HepG2 (cell line): ENCODE measurements around the gene ATXN1L. TPM values are rescaled to one million over a fixed set of nuclear protein-coding genes. Genes with fewer than 3 reads are reported as not detected.

ENCODE experiments used
- ATAC-seq: fragments of 200-7000 bp; cut with Tn5 transposase; 3 replicates; pipeline ENCODE4 v1.9.1; 2020; ENCODE audit warnings: mild to moderate bottlenecking, moderate library complexity
- BruUV-seq: library from RNA; stranded (reverse); fragments of 400-500 nt; replicated peaks from 2 replicates; lab custom pipeline; 2021; lab: Mats Ljungman, UMichigan
- CTCF ChIA-PET: fragments of 300-600 bp; formaldehyde crosslinking; extraction: SDS; loops from one replicate; lab custom pipeline; 2021; ENCODE audit warnings: low total read pairs, inconsistent platforms, low intra/inter-chr PET ratio; lab: Yijun Ruan, JAX
- POLR2A ChIA-PET: fragments of 350-600 bp; sonication (Branson Sonifier 250); formaldehyde crosslinking; loops from one replicate; lab custom pipeline; 2020; ENCODE audit warnings: antibody characterized with exemption, inconsistent platforms; lab: Yijun Ruan, JAX
- DNase-seq: peaks from one replicate; pipeline ENCODE4 v3.0.0-alpha.2; 2015; ENCODE audit warnings: low spot score
- FAIRE-seq: peaks from 3 replicates; lab custom pipeline; 2011; peaks lifted over from hg19 to GRCh38; lab: Jason Lieb, UNC
- H2AFZ ChIP-seq: one replicate; pipeline ENCODE4 v1.6.1; 2011; ENCODE audit warnings: low read length, inconsistent platforms
- H3K27ac ChIP-seq: fragments of 300-600 bp; 3 replicates; pipeline ENCODE4 v1.8.0; 2011; ENCODE audit warnings: mixed run types, mild to moderate bottlenecking, mixed read lengths, low read length, inconsistent platforms; ENCODE audit not compliant: insufficient read depth; ENCODE audit errors: extremely low read length
- H3K27me3 ChIP-seq, 2 experiments: fragments of 200-600 bp in 1 of 2; 2 replicates in 1 of 2; 3 replicates in 1 of 2; pipeline versions ENCODE4 v1.6.0 to v1.8.0; 2011; ENCODE audit warnings: low read length in 2 of 2, mild to moderate bottlenecking in 2 of 2, moderate library complexity in 2 of 2, inconsistent platforms in 1 of 2; ENCODE audit not compliant: insufficient read depth in 2 of 2, control insufficient read depth in 1 of 2
- H3K36me3 ChIP-seq, 2 experiments: fragments of 200-600 bp in 1 of 2; replicated peaks in 1 of 2; 2 replicates in 1 of 2; 3 replicates in 1 of 2; pipeline versions ENCODE4 v1.5.1 to v1.8.0; 2011; ENCODE audit warnings: low read length in 2 of 2, inconsistent platforms in 1 of 2; ENCODE audit not compliant: insufficient read depth in 2 of 2, control insufficient read depth in 1 of 2
- H3K4me1 ChIP-seq: 2 replicates; pipeline ENCODE4 v1.5.1; 2012; ENCODE audit warnings: low read length, inconsistent platforms; ENCODE audit not compliant: insufficient read depth
- H3K4me2 ChIP-seq: 2 replicates; pipeline ENCODE4 v1.6.0; 2011; ENCODE audit warnings: low read depth, low read length, inconsistent platforms
- H3K4me3 ChIP-seq, 3 experiments: fragments of 200-600 bp in 1 of 3; sonication (generic), shearing (Covaris generic) in 1 of 3; replicated peaks in 1 of 3; 2 replicates each; pipeline ENCODE4 v1.5.1; 2011 to 2016; ENCODE audit warnings: low read length in 3 of 3, inconsistent platforms in 2 of 3, low read depth in 2 of 3, mild to moderate bottlenecking in 2 of 3, control low read depth in 1 of 3, mixed read lengths in 1 of 3; ENCODE audit not compliant: insufficient read depth in 1 of 3
- H3K79me2 ChIP-seq: one replicate; pipeline ENCODE4 v1.6.1; 2011; ENCODE audit warnings: low read length, inconsistent platforms; ENCODE audit not compliant: insufficient read depth
- H3K9ac ChIP-seq: 2 replicates; pipeline ENCODE4 v1.6.0; 2011; ENCODE audit warnings: mild to moderate bottlenecking, low read depth, low read length, inconsistent platforms; ENCODE audit not compliant: insufficient read depth
- H3K9me3 ChIP-seq: 2 replicates; pipeline ENCODE4 v1.5.1; 2012; ENCODE audit warnings: mild to moderate bottlenecking, low read length
- H4K20me1 ChIP-seq: 2 replicates; pipeline ENCODE4 v1.6.0; 2011; ENCODE audit warnings: inconsistent platforms, mild to moderate bottlenecking, low read length, moderate library complexity; ENCODE audit not compliant: insufficient read depth
- AHDC1 ChIP-seq: sonication (generic); formaldehyde crosslinking; IDR thresholded peaks from 2 replicates; pipeline ENCODE4 v1.5.1; 2020; ENCODE audit warnings: mild to moderate bottlenecking, missing genetic modification reagents, borderline replicate concordance
- GABPB1 ChIP-seq: IDR thresholded peaks from 2 replicates; pipeline ENCODE4 v1.6.1; 2016; ENCODE audit warnings: mild to moderate bottlenecking, missing genetic modification reagents, moderate library complexity, missing compliant biosample characterization
- HOXA9 ChIP-seq: sonication (generic); formaldehyde crosslinking; IDR thresholded peaks from 2 replicates; pipeline ENCODE4 v1.8.1; 2022; ENCODE audit warnings: missing genetic modification reagents, mild to moderate bottlenecking, moderate library complexity, borderline replicate concordance
- ISX ChIP-seq: sonication (generic); formaldehyde crosslinking; conservative IDR thresholded peaks from 2 replicates; pipeline ENCODE4 v1.5.0; 2020; ENCODE audit warnings: missing genetic modification reagents
- POLR2A ChIP-seq, 2 experiments: IDR thresholded peaks; 2 replicates each; pipeline ENCODE4 v1.6.1; 2011; ENCODE audit warnings: low read depth in 2 of 2, low read length in 2 of 2, mild to moderate bottlenecking in 1 of 2, moderate library complexity in 1 of 2; ENCODE audit not compliant: insufficient read depth in 1 of 2
- SOX13 ChIP-seq, 3 experiments: fragments of 450-650 bp in 1 of 3; sonication (generic) in 1 of 3; formaldehyde crosslinking in 1 of 3; IDR thresholded peaks in 2 of 3; conservative IDR thresholded peaks in 1 of 3; 2 replicates each; pipeline versions ENCODE4 v1.5.0 to v1.6.1; 2016 to 2020; ENCODE audit warnings: antibody characterized with exemption in 1 of 3, mild to moderate bottlenecking in 1 of 3, missing compliant biosample characterization in 1 of 3, missing genetic modification reagents in 1 of 3, moderate library complexity in 1 of 3
- SP1 ChIP-seq, 2 experiments: fragments of 450-650 bp in 1 of 2; sonication (generic) in 1 of 2; formaldehyde crosslinking in 1 of 2; IDR thresholded peaks; 2 replicates each; pipeline versions ENCODE4 v1.4.0 to v1.6.1; 2016 to 2020; ENCODE audit warnings: missing genetic modification reagents in 1 of 2
- SSRP1 ChIP-seq: IDR thresholded peaks from 2 replicates; pipeline ENCODE4 v1.6.1; 2016; ENCODE audit warnings: control low read depth
- STAT6 ChIP-seq: sonication (generic); formaldehyde crosslinking; IDR thresholded peaks from 2 replicates; pipeline ENCODE4 v1.4.0; 2020; ENCODE audit warnings: missing genetic modification reagents, mild to moderate bottlenecking, borderline replicate concordance
- YEATS2 ChIP-seq: sonication (generic); formaldehyde crosslinking; IDR thresholded peaks from 2 replicates; pipeline ENCODE4 v1.4.0; 2020; ENCODE audit warnings: missing genetic modification reagents, borderline replicate concordance
- ZBTB1 ChIP-seq: sonication (generic); formaldehyde crosslinking; IDR thresholded peaks from 2 replicates; pipeline ENCODE4 v1.4.0; 2020; ENCODE audit warnings: missing genetic modification reagents, borderline replicate concordance
- ZNF878 ChIP-seq: sonication (generic); formaldehyde crosslinking; IDR thresholded peaks from 2 replicates; pipeline ENCODE4 v1.8.1; 2023; ENCODE audit warnings: mild to moderate bottlenecking, missing genetic modification reagents, moderate library complexity
- WGBS: methylation state at CpG from one replicate; pipeline ENCODE4 v1.1.6; 2017; ENCODE audit warnings: low lambda C conversion rate; 5-methylcytosine and 5-hydroxymethylcytosine counted together
- in situ Hi-C: cut with HindIII; loops from 2 replicates; pipeline ENCODE4 v1.10.0; 2017; ENCODE audit warnings: low pct_unique_long_range_greater_than_20kb; ENCODE audit not compliant: extremely low pct_ligation_motif_present
- intact Hi-C: fragments of 100-400 bp; cut with micrococcal nuclease; formaldehyde crosslinking; loops from one replicate; pipeline ENCODE4 v1.10.0; 2022; ENCODE audit not compliant: unreplicated experiment
- polyA plus RNA-seq, 8 experiments: library from polyadenylated mRNA; depleted of rRNA in 3 of 8; stranded (reverse) in 7 of 8; unstranded in 1 of 8; fragments of >200 nt; fragmentation: Illumina TruSeq in 4 of 8; extraction: Trizol in 4 of 8; gene quantifications; 2 replicates each; pipeline versions ENCODE4 v1.2.1 to v1.2.3, GENCODE V29; 2011 to 2016; ENCODE audit warnings: low read depth in 4 of 8, missing spikeins in 1 of 8, mixed read lengths in 1 of 8; ENCODE audit not compliant: insufficient read depth in 1 of 8
- total RNA-seq, 5 experiments: library from RNA; depleted of rRNA; stranded (reverse); fragments of >200 nt; fragmentation: Illumina TruSeq; extraction: Trizol; gene quantifications; 2 replicates each; pipeline ENCODE4 v1.2.3, GENCODE V29; 2016; ENCODE audit warnings: low read depth in 1 of 5

Gene ATXN1L
- total and polyA plus RNA-seq, 2 of the 13 experiments (the other 11 are each of a cell fraction or from before 2014, with no cell fraction given): 20.0 to 22.4 TPM

- peak overlapping the region; percentile 98 for H3K9ac ChIP-seq
- ChIA-PET POLR2A (interaction anchor here (0.9 to 2.9 kb wide), 15 partner anchors 10 to 286 kb away, joined by 3 to 21 read pairs (median 5); partner anchors contain the start of genes DHX38, IST1, TXNL4B and ZNF821), CTCF (no interaction called here)
- H3K79me2 ChIP-seq: peaks cover 55% of the 10 kb centered on the region
- FAIRE-seq: no peak
- H3K27ac ChIP-seq: peak overlapping the region; percentile 98
- H3K4me1 ChIP-seq: peaks cover 48% of the 10 kb centered on the region
- BruUV-seq: no TSS peak
- no peak for DNase-seq
- peak overlapping the region; percentile 91 for H3K4me2 ChIP-seq
- under 1% methylated on average over 38 of the region's 44 CpGs for WGBS
- no peak overlapping the region for H2AFZ ChIP-seq
- H3K4me3 ChIP-seq: peak overlapping the region; percentile 96 to 99 (median 98)
- peaks cover 0 to 8% of the 10 kb centered on the region in 2 experiments; a peak in 1 of 5 replicates for H3K36me3 ChIP-seq
- H4K20me1 ChIP-seq: peaks cover 8% of the 10 kb centered on the region
- intact Hi-C loops (loop anchor here (2.0 to 5.0 kb wide), 3 partner anchors 39 to 89 kb away; partner anchors contain the start of genes ATXN1L and IST1), in situ Hi-C loops (loop anchor here (5.0 kb wide), 1 partner anchor 89 kb away; the partner anchor contains the start of gene IST1)
- H3K9me3 ChIP-seq: no peaks in the 10 kb centered on the region
- peak; percentile 22 for ATAC-seq
- peaks cover 0 to 6% of the 10 kb centered on the region in 2 experiments; a peak in 1 of 5 replicates for H3K27me3 ChIP-seq
- 0 out of 2 replicates have a peak, but pooled peaks have one; percentile 4 for TF ChIP-seq STAT6 (CRISPR knock-in tag)
- TF ChIP-seq SOX13 (IDR thresholded peaks at IDR 0.05): no peak
- no peak for TF ChIP-seq SOX13 (CRISPR knock-in tag; conservative IDR thresholded peaks at IDR 0.05 in 1 of 2, IDR thresholded peaks at IDR 0.05 in 1 of 2)
- TF ChIP-seq ZBTB1: no peak
- no peak for TF ChIP-seq YEATS2
- TF ChIP-seq ZNF878 (CRISPR knock-in tag): 0 out of 2 replicates have a peak, but pooled peaks have one; percentile 66
- no peak for TF ChIP-seq AHDC1 (CRISPR knock-in tag)
- no peak for TF ChIP-seq GABPB1 (CRISPR knock-in tag)
- no peak for TF ChIP-seq SP1 (IDR thresholded peaks at IDR 0.05)
- no peak for TF ChIP-seq SP1 (CRISPR knock-in tag; IDR thresholded peaks at IDR 0.05)
- peak; percentile 73; the same call in 1 of the 2 replicates for TF ChIP-seq ISX (CRISPR knock-in tag)
- 0 out of 4 replicates have a peak, but pooled peaks of 1 of the 2 experiments have one; percentile 5 for TF ChIP-seq POLR2A (IDR thresholded peaks at IDR 0.05; ENCODE audit: insufficient read depth in 1 of 2, low read depth in 2 of 2, low read length in 2 of 2)
- 0 out of 2 replicates have a peak, but pooled peaks have one; percentile 28 for TF ChIP-seq HOXA9 (CRISPR knock-in tag)
- 0 out of 2 replicates have a peak, but pooled peaks have one; percentile 7 for TF ChIP-seq SSRP1 (CRISPR knock-in tag)
Measured at GRCh38 chr16:71807905-71808592, 37.7 kb upstream of the ATXN1L start.
